Pancreas (tissue), 10 donors: ENCODE data around the gene NRSN2. TPM values are rescaled to one million over a fixed set of nuclear protein-coding genes. Genes with fewer than 3 reads are reported as not detected.

ENCODE experiments used
- ATAC-seq, 4 donors: fragments of 200-7000 bp; cut with Tn5 transposase; one replicate each; pipeline versions ENCODE4 v1.8.0 to v1.9.1; 2020; ENCODE audit warnings: mild to moderate bottlenecking in 4 of 4, moderate library complexity in 4 of 4
- DNase-seq, 6 donors: peaks; one replicate each; pipeline ENCODE4 v3.0.0-alpha.2; 2020
- FAIRE-seq: peaks from 2 replicates; lab custom pipeline; 2012; peaks lifted over from hg19 to GRCh38; lab: Jason Lieb, UNC
- H3K27ac ChIP-seq, 4 donors: fragments of 200-600 bp; sonication (generic); 1 replicate in 3 of 4; 2 replicates in 1 of 4; pipeline versions ENCODE4 v1.5.0 to v1.8.0; 2020
- H3K27me3 ChIP-seq, 4 donors: fragments of 200-600 bp; one replicate each; pipeline ENCODE4 v1.8.0; 2021
- H3K36me3 ChIP-seq, 3 donors: fragments of 200-600 bp; sonication (generic) in 1 of 3; one replicate each; pipeline versions ENCODE4 v1.5.0 to v1.8.0; 2020 to 2021
- H3K4me1 ChIP-seq, 3 donors: fragments of 200-600 bp; one replicate each; pipeline ENCODE4 v1.8.0; 2021
- H3K4me3 ChIP-seq, 4 donors: fragments of 200-600 bp; sonication (generic) in 2 of 4; one replicate each; pipeline versions ENCODE4 v1.5.0 to v1.8.0; 2020 to 2021
- H3K9me3 ChIP-seq, 4 donors: fragments of 200-600 bp; one replicate each; pipeline ENCODE4 v1.8.0; 2021
- CTCF ChIP-seq, 4 donors: fragments of 200-600 bp; sonication (generic) in 3 of 4; IDR thresholded peaks; one replicate each; pipeline versions ENCODE4 v1.5.0 to v1.8.0; 2021; ENCODE audit warnings: antibody characterized with exemption in 4 of 4
- WGBS, 2 donors: extraction: QIAGEN DNeasy Blood & Tissue Kit; methylation state at CpG; one replicate each; pipeline ENCODE4 v1.1.7; 2013; 5-methylcytosine and 5-hydroxymethylcytosine counted together
- intact Hi-C, 3 donors: fragments of 100-400 bp; cut with DNase I; formaldehyde crosslinking; loops; one replicate each; pipeline versions ENCODE4 v1.11.1 to v1.14.2; 2022
- polyA plus RNA-seq, 2 donors: library from polyadenylated mRNA; stranded (reverse); fragments of 200-250 nt; gene quantifications; one replicate each; pipeline ENCODE4 v1.2.3, GENCODE V29; 2013
- total RNA-seq, 6 donors: library from RNA; stranded (reverse); fragmentation: NEBNext Ultra II Directional in 4 of 6; extraction: Animal tissue kit (Norgen Biotek cat#: 25700) in 4 of 6; gene quantifications; one replicate each; pipeline versions ENCODE4 v1.2.1 to v1.2.4, GENCODE V29; 2021 to 2023
- donor health status: healthy with polysubstance abuse.
- donor health status: DM: no; HTN: no; CAD: no; lungs with moderate emphysema.
- donor health status: DM: no; HTN: no; CAD: no.
- donor health status: control.
- donor health status: control.
- donor health status: Bipolar disorder and iron deficiency.
- donor health status: DM: yes; HTN: yes; CAD: no.
- donor health status: DM: no; HTN: no; CAD: no.
- donor health status: DM: no; HTN: no; CAD: no.
- donor health status: DM: yes; HTN: yes; CAD: no.

NRSN2 gene
- total and polyA plus RNA-seq, 8 donors: 10.7 to 41.3 (median 18.2) TPM

DNA sequence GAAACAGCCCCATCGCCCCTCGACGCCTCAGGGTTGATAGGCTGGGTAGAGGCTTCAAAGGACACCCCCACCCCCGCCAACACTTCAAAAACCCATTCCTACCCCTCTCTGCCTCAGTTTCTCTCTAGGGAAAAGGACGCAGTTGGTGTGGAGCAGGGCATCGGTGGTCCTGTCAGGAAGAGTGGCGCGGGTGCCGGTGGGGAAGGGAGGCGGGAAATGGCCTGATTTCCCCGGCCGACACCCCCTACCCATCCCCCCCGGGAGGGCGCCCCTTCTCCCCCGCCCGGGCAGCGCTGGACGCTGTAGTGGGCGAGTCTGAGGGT lies 367 bp downstream of the NRSN2 start:
- Histone ChIP-seq H3K27ac (peak overlapping the region; percentile 52 to 90 (median 84)), H3K27me3 (no peaks in the 10 kb centered on the region), H3K36me3 (no peaks in the 10 kb centered on the region), H3K4me3 (peak overlapping the region; percentile 53 to 77 (median 63)), H3K4me1 (peaks cover 0 to 15% (median 10%) of the 10 kb centered on the region in 3 donors), H3K9me3 (no peaks in the 10 kb centered on the region)
- intact Hi-C loops: no loop called here
- DNase-seq (no peak), ATAC-seq (peak in 2 of 4 donors; percentile 1), FAIRE-seq (no peak)
- WGBS, 2 donors: 1 to 3% methylated on average over 17 to 19 of the region's 19 CpGs
- no peak for TF ChIP-seq CTCF (IDR thresholded peaks at IDR 0.05)

- 0 to 1% methylated on average over 50 to 59 of the region's 61 CpGs for WGBS, 2 donors
- Histone ChIP-seq H3K4me1 (peaks cover 0 to 15% (median 10%) of the 10 kb centered on the region in 3 donors), H3K4me3 (peak overlapping the region; percentile 53 to 77 (median 63)), H3K27ac (peak overlapping the region; percentile 52 to 90 (median 84)), H3K27me3 (no peaks in the 10 kb centered on the region), H3K9me3 (no peaks in the 10 kb centered on the region), H3K36me3 (no peaks in the 10 kb centered on the region)
- ATAC-seq (peak; percentile 76 to 88 (median 82)), DNase-seq (peak; percentile 86 to 94 (median 88)), FAIRE-seq (no peak)
- TF ChIP-seq CTCF (IDR thresholded peaks at IDR 0.05): no peak
- intact Hi-C loops: no loop called here
These were observed 951 bp downstream of the NRSN2 start for GRCh38 chr20:347640-348484.

DNA sequence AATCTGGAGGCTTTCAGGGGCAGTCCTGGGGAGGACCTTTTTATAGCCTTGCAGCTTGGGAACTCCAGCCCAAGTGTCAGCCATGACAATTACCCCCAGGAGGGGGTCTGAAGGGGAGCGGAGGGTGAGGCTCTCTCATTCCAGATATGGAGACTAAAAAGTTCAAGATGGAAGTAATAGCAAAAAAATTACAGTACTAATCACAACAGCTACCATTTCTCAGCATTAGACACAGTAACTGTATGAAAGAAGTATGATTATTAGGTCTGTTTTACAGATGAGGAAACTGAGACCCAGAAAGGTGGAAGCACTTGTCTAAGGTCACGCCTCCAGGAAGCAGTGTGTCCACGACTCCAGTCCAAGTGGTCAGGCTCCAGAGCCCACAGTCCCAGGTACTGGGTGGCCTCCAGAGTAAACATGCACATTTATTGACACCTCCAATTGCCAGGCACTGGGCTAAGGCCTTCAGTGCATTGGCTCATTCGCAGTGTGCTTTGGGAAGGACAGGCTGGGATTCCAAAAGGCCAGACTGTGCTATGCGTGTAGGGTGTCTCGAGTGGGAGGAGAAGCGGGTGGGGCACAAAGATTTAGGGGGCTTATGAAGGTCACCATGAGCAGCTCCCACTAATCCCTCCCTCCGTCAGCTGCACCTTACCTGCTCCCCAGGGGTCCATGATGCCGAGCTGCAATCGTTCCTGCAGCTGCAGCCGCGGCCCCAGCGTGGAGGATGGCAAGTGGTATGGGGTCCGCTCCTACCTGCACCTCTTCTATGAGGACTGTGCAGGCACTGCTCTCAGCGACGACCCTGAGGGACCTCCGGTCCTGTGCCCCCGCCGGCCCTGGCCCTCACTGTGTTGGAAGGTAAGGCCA lies 2.3 kb downstream of the NRSN2 start:
- Histone ChIP-seq H3K4me3 (no peak overlapping the region), H3K27ac (peak overlapping the region in 1 of 4 donors; percentile 87), H3K36me3 (no peaks in the 10 kb centered on the region), H3K9me3 (no peaks in the 10 kb centered on the region), H3K27me3 (no peaks in the 10 kb centered on the region), H3K4me1 (peaks cover 0 to 15% (median 10%) of the 10 kb centered on the region in 3 donors)
- no peak for TF ChIP-seq CTCF (IDR thresholded peaks at IDR 0.05)
- intact Hi-C loops: no loop called here
- DNase-seq (no peak), FAIRE-seq (no peak), ATAC-seq (no peak)
- 84 to 85% methylated on average over 19 of the region's 19 CpGs for WGBS, 2 donors

GRCh38 chr20:353166-353565 lies 6.3 kb downstream of the NRSN2 start:
- Histone ChIP-seq H3K36me3 (no peaks in the 10 kb centered on the region), H3K4me1 (peaks cover 0 to 8% (median 5%) of the 10 kb centered on the region in 3 donors), H3K4me3 (no peak overlapping the region), H3K27me3 (no peaks in the 10 kb centered on the region), H3K9me3 (no peaks in the 10 kb centered on the region), H3K27ac (no peak overlapping the region)
- ATAC-seq (no peak), DNase-seq (no peak), FAIRE-seq (no peak)
- intact Hi-C loops: loop anchor here (5.0 to 10.0 kb wide), 4 partner anchors 82 to 292 kb away; no protein-coding TSS in a partner anchor
- no peak for TF ChIP-seq CTCF (IDR thresholded peaks at IDR 0.05)
- 83 to 90% methylated on average over 13 of the region's 13 CpGs for WGBS, 2 donors
